ENCODE data around the gene ZNF837.
"Not testable (repeated sequence)": the region's sequence is repeated elsewhere in the genome, so short reads cannot be mapped to it uniquely, and the experiment has no call there.

ZNF837 gene

GRCh38 chr19:58396691-58397532 lies 16.1 kb upstream of the ZNF837 start:
- no peak for DNase-seq (ENCODE audit: low read depth in 1 of 2, low spot score in 1 of 2)

- DNase-seq (ENCODE audit: low read depth in 1 of 2, low spot score in 1 of 2) = no peak
Measured at GRCh38 chr19:58395979-58396627, 15.3 kb upstream of the ZNF837 start.

GRCh38 chr19:58395220-58395978 lies 14.6 kb upstream of the ZNF837 start, which contains the start of gene RNF225:
TSS of gene RNF225 (plus strand) at chr19:58395656. CDS start at chr19:58396090, 434 bp downstream.
- no peak for DNase-seq (ENCODE audit: low read depth in 1 of 2, low spot score in 1 of 2)

GRCh38 chr19:58394821-58395219 lies 14.0 kb upstream of the ZNF837 start:
- no peak for DNase-seq (ENCODE audit: low read depth in 1 of 2, low spot score in 1 of 2)

- DNase-seq (ENCODE audit: low read depth in 1 of 2, low spot score in 1 of 2) = no peak
Measured at GRCh38 chr19:58393725-58394033, 12.8 kb upstream of the ZNF837 start.

- DNase-seq (ENCODE audit: low read depth in 1 of 2, low spot score in 1 of 2) = no peak
Measured at GRCh38 chr19:58392945-58393724, 12.3 kb upstream of the ZNF837 start.

- DNase-seq (ENCODE audit: low read depth in 1 of 2, low spot score in 1 of 2) = no peak
Measured at GRCh38 chr19:58388175-58388526, 7.3 kb upstream of the ZNF837 start.

- no peak for DNase-seq (ENCODE audit: low read depth in 1 of 2, low spot score in 1 of 2)
Measured at GRCh38 chr19:58387338-58388174, 6.7 kb upstream of the ZNF837 start.

GRCh38 chr19:58386576-58387337 lies 5.9 kb upstream of the ZNF837 start, which contains the start of gene RPS5:
TSS of gene RPS5 (plus strand) at chr19:58387269. CDS start at chr19:58388138, 869 bp downstream.
- peak; percentile 86 to 94 for DNase-seq (ENCODE audit: low read depth in 1 of 2, low spot score in 1 of 2)

- peak in 1 of 2 donors; percentile 9 for DNase-seq (ENCODE audit: low read depth in 1 of 2, low spot score in 1 of 2)
Measured at GRCh38 chr19:58385891-58386575, 5.2 kb upstream of the ZNF837 start.

GRCh38 chr19:58385313-58385890 lies 4.6 kb upstream of the ZNF837 start:
- no peak for DNase-seq (ENCODE audit: low read depth in 1 of 2, low spot score in 1 of 2)

- DNase-seq (ENCODE audit: low read depth in 1 of 2, low spot score in 1 of 2) = no peak
Measured at GRCh38 chr19:58382997-58383603, 2.3 kb upstream of the ZNF837 start.

GRCh38 chr19:58381460-58382212 lies 806 bp upstream of the ZNF837 start:
- no peak for DNase-seq (ENCODE audit: low read depth in 1 of 2, low spot score in 1 of 2)

- DNase-seq (ENCODE audit: low read depth in 1 of 2, low spot score in 1 of 2) = no peak
Measured at GRCh38 chr19:58380037-58380661, 681 bp downstream of the ZNF837 start.

- no peak for DNase-seq (ENCODE audit: low read depth in 1 of 2, low spot score in 1 of 2)
Measured at GRCh38 chr19:58379246-58379645, 1.6 kb downstream of the ZNF837 start.

- DNase-seq (ENCODE audit: low read depth in 1 of 2, low spot score in 1 of 2) = not testable (repeated sequence)
Measured at GRCh38 chr19:58376724-58377123, 4.1 kb downstream of the ZNF837 start.

- no peak for DNase-seq (ENCODE audit: low read depth in 1 of 2, low spot score in 1 of 2)
Measured at GRCh38 chr19:58374200-58374599, 6.6 kb downstream of the ZNF837 start.
